ENCODE data around the gene ADRA2C. TPM values are rescaled to one million over a fixed set of nuclear protein-coding genes. Genes with fewer than 3 reads are reported as not detected.

Gene ADRA2C
- total and polyA plus RNA-seq, 12 donors: 2.8 to 8.8 (median 5.5) TPM

DNA sequence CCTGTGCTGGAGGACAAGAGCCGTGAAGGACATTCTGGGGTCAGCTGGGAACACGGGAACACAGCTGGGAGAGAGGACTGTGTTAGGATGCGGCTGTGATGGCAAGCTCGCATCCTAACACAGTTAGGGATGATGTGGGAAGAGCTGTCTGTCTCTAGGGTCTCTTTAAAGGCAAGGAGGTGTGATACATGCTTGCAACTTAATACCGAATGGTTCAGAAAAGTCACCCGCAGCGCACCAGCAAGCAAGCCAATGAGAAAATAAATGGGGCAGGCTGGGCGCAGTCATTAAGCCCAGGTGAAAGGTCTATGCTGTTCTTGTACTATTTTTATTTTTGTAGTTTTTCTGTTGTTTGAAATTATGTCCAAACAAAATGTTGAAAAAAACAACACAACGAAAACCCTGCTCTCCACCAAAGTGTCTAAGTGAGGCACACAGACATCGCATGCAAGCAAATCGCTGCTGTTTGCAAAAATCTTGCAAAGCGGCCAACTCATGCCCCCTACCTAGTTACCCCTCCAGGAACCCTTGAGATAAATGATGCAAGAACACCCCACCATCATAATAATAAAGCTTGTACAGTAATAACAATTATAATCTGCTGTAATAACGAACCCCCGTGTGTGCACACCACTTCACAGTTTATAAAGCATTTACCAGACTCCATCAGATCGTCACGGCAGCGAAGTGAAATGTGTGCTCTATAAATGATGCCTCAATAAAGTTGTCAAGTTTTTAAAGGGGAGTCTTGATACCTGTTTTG, 17.9 kb upstream of the ADRA2C start:
- H3K4me3 ChIP-seq: no peak overlapping the region
- no peaks in the 10 kb centered on the region for H3K9me3 ChIP-seq
- H3K4me1 ChIP-seq: peaks cover 0 to 18% (median 3%) of the 10 kb centered on the region in 9 donors
- DNase-seq (no peak), ATAC-seq (no peak)
- TF ChIP-seq, protein P1, sequence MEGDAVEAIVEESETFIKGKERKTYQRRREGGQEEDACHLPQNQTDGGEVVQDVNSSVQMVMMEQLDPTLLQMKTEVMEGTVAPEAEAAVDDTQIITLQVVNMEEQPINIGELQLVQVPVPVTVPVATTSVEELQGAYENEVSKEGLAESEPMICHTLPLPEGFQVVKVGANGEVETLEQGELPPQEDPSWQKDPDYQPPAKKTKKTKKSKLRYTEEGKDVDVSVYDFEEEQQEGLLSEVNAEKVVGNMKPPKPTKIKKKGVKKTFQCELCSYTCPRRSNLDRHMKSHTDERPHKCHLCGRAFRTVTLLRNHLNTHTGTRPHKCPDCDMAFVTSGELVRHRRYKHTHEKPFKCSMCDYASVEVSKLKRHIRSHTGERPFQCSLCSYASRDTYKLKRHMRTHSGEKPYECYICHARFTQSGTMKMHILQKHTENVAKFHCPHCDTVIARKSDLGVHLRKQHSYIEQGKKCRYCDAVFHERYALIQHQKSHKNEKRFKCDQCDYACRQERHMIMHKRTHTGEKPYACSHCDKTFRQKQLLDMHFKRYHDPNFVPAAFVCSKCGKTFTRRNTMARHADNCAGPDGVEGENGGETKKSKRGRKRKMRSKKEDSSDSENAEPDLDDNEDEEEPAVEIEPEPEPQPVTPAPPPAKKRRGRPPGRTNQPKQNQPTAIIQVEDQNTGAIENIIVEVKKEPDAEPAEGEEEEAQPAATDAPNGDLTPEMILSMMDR (IDR thresholded peaks at IDR 0.05): no peak
- 62 to 67% methylated on average over 17 of the region's 17 CpGs for WGBS, 2 donors
- H3K36me3 ChIP-seq: no peaks in the 10 kb centered on the region
- no peak overlapping the region for H3K27ac ChIP-seq
- intact Hi-C loops (cut with DNase I): loop anchor here in 1 of 10 donors (10.0 kb wide), 1 partner anchor 126 kb away; no protein-coding TSS in a partner anchor
- peaks cover 13 to 92% (median 60%) of the 10 kb centered on the region in 7 donors for H3K27me3 ChIP-seq

DNA sequence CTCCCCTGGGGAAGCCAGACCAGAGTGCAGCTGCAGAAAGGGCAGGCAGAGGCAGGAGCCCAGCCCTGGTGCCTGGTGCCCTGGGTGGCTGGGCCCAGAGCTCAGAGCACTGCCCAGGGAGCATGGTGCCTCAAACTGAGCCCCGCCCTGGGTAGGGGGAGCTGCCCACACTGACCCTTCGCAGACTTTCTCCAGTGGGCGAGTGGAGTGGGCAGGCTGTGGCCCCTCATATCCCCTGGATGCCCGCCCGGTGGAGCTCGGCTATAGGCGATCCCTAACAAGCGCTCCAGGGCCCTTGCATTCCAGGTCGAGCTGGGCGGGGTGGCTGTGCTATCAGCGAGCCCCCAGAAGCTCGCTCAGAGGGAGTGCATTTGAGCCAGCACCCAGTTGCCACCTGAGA, 17.1 kb upstream of the ADRA2C start:
- H3K4me1 ChIP-seq: peaks cover 0 to 22% (median 7%) of the 10 kb centered on the region in 9 donors
- no peak overlapping the region for H3K4me3 ChIP-seq
- no peaks in the 10 kb centered on the region for H3K9me3 ChIP-seq
- DNase-seq (no peak), ATAC-seq (no peak)
- no peaks in the 10 kb centered on the region for H3K36me3 ChIP-seq
- TF ChIP-seq, protein P1 (IDR thresholded peaks at IDR 0.05): no peak
- intact Hi-C loops (cut with DNase I): loop anchor here in 1 of 10 donors (10.0 kb wide), 1 partner anchor 126 kb away; no protein-coding TSS in a partner anchor
- peaks cover 5 to 91% (median 56%) of the 10 kb centered on the region in 7 donors for H3K27me3 ChIP-seq
- H3K27ac ChIP-seq: no peak overlapping the region
- WGBS, 2 donors: 81% methylated on average over 12 of the region's 12 CpGs

GRCh38 chr4:3750334-3750733, 15.9 kb upstream of the ADRA2C start:
- no peak overlapping the region for H3K4me3 ChIP-seq
- TF ChIP-seq, protein P1 (IDR thresholded peaks at IDR 0.05): no peak
- H3K27ac ChIP-seq: no peak overlapping the region
- H3K27me3 ChIP-seq: peaks cover 0 to 78% (median 44%) of the 10 kb centered on the region in 7 donors
- H3K36me3 ChIP-seq: no peaks in the 10 kb centered on the region
- intact Hi-C loops (cut with DNase I): no loop called here
- 71 to 72% methylated on average over 11 of the region's 11 CpGs for WGBS, 2 donors
- peaks cover 0 to 23% (median 7%) of the 10 kb centered on the region in 9 donors for H3K4me1 ChIP-seq
- DNase-seq (no peak), ATAC-seq (no peak)
- no peaks in the 10 kb centered on the region for H3K9me3 ChIP-seq

DNA sequence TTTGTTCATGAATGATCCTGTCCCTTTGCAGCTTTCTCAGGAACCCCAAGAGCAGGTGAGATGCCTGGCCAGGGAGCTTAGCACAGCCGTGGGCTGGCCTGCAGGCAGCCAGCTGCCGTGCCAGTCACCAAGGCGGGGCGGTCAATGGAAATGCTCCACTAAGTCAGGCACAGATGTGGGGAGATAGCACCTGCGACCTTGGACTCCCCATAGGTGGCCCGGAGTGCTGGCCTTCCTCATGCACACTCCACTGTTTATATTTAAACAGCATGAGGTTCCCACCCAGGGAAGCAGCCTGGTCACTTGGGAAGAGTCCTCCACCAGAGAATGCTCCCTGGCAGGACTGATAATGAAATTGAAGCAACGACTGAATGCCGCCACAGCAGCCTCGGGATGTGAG, 14.2 kb upstream of the ADRA2C start:
- Histone ChIP-seq H3K4me1 (peaks cover 0 to 19% (median 7%) of the 10 kb centered on the region in 9 donors), H3K4me3 (no peak overlapping the region), H3K27ac (no peak overlapping the region), H3K27me3 (peaks cover 0 to 63% (median 31%) of the 10 kb centered on the region in 7 donors), H3K36me3 (no peaks in the 10 kb centered on the region), H3K9me3 (peaks cover 0 to 6% (median 0%) of the 10 kb centered on the region in 11 donors)
- ATAC-seq: no peak
- TF ChIP-seq, protein P1 (IDR thresholded peaks at IDR 0.05): no peak
- no peak for DNase-seq
- WGBS, 2 donors: 73 to 74% methylated on average over 9 of the region's 9 CpGs
- intact Hi-C loops (cut with DNase I): no loop called here
